Subcutaneous abdominal adipose tissue (tissue), 5 donors: ENCODE results near the gene CRISPLD2.
"Not testable (repeated sequence)": the region's sequence is repeated elsewhere in the genome, so short reads cannot be mapped to it uniquely, and the experiment has no call there.

Source experiments
- H3K27ac ChIP-seq: one replicate; pipeline ENCODE4 v1.7.0; 2013; ENCODE audit warnings: low read depth, mild to moderate bottlenecking, inconsistent platforms, low read length, moderate library complexity
- H3K27me3 ChIP-seq, 5 donors: one replicate each; pipeline ENCODE4 v1.7.0; 2013; ENCODE audit warnings: low read length in 5 of 5, inconsistent platforms in 1 of 5; ENCODE audit not compliant: control insufficient read depth in 5 of 5, insufficient read depth in 4 of 5
- H3K36me3 ChIP-seq, 5 donors: one replicate each; pipeline ENCODE4 v1.7.0; 2013; ENCODE audit warnings: low read length in 5 of 5; ENCODE audit not compliant: control insufficient read depth in 5 of 5, insufficient read depth in 5 of 5
- H3K4me1 ChIP-seq, 5 donors: one replicate each; pipeline ENCODE4 v1.7.0; 2013; ENCODE audit warnings: low read length in 5 of 5, mild to moderate bottlenecking in 3 of 5, moderate library complexity in 1 of 5; ENCODE audit not compliant: control insufficient read depth in 5 of 5, insufficient read depth in 5 of 5
- H3K4me3 ChIP-seq, 5 donors: one replicate each; pipeline ENCODE4 v1.7.0; 2013; ENCODE audit warnings: low read length in 5 of 5, low read depth in 1 of 5
- H3K9ac ChIP-seq, 5 donors: one replicate each; pipeline ENCODE4 v1.7.0; 2013; ENCODE audit warnings: low read length in 5 of 5, mild to moderate bottlenecking in 4 of 5, moderate library complexity in 3 of 5
- H3K9me3 ChIP-seq, 5 donors: one replicate each; pipeline ENCODE4 v1.7.0; 2013; ENCODE audit warnings: low read length in 5 of 5; ENCODE audit not compliant: control insufficient read depth in 5 of 5
- donor health status: healthy.
- donor health status: healthy.
- donor health status: healthy.
- donor health status: healthy.
- donor health status: healthy.

Gene CRISPLD2

DNA sequence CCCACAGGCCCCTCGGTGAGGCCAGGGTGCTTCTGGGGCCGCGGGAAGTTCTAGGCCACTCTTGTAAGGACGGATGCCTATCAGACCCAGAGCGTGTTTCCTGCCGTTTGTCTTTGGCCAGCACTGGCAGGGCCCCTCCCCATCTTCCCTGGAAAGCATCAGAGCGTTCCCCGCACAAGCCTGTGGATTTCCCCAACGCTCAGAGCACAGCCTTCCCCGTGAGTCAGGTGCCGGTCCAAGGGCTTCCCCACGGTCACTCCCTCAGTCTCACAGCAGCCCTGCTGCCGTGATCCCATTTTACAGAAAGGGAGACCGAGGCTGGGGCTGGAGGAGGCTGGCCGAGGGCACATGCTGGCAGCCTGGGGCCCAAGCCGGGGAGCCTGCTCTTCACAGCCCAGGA is 33.7 kb downstream of the CRISPLD2 start:
- H3K9ac ChIP-seq: no peak overlapping the region
- H3K27me3 ChIP-seq: peaks cover 0 to 3% (median 0%) of the 10 kb centered on the region in 5 donors
- H3K4me3 ChIP-seq: no peak overlapping the region
- no peak overlapping the region for H3K27ac ChIP-seq
- peaks cover under 1 to 9% (median 7%) of the 10 kb centered on the region in 5 donors for H3K9me3 ChIP-seq
- H3K36me3 ChIP-seq: peaks cover 0 to 18% (median 10%) of the 10 kb centered on the region in 5 donors
- no peaks in the 10 kb centered on the region for H3K4me1 ChIP-seq

- Histone ChIP-seq H3K9ac (no peak overlapping the region), H3K27me3 (peaks cover 0 to 3% (median 0%) of the 10 kb centered on the region in 5 donors), H3K27ac (no peak overlapping the region), H3K4me1 (no peaks in the 10 kb centered on the region), H3K4me3 (no peak overlapping the region), H3K36me3 (peaks cover 0 to 20% (median 10%) of the 10 kb centered on the region in 5 donors), H3K9me3 (peaks cover 8 to 22% (median 19%) of the 10 kb centered on the region in 5 donors)
Observed at GRCh38 chr16:84854759-84855158, 35.0 kb downstream of the CRISPLD2 start.

DNA sequence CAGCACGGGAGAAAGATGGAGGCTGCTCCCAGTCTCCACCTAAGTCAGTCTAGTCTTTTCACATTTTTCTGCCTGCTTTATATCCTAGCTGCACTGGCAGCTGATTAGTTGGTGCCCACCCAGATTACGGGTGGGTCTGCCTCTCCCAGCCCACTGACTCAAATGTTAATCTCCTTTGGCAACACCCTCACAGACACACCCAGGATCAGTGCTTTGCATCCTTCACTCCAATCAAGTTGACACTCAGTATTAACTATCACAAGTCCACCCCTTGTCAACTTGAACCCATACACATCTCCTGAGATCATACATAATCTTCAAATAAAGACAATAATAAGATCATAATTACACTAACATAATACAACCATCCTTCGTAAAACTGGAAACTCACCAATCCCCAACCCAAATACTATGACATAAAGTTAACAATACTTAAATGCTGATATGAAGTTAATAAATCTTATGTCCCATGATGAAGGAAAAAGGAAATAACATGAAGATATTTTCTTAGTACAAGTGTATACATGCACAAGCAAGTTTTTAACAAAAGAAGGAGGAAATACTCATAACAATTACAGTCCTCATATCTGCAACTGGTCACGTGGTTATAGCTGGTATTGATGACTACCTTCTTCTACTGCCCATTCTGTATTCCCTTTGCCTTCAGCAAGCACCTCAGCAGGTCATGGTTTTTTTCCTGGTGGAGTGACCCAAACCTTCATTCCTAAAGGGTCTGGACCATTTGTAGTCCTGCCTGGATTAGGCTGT is 35.8 kb downstream of the CRISPLD2 start:
- Histone ChIP-seq H3K36me3 (peaks cover 0 to 20% (median 10%) of the 10 kb centered on the region in 5 donors), H3K9me3 (peaks cover 12 to 30% (median 27%) of the 10 kb centered on the region in 5 donors)
- not testable (repeated sequence) for H3K4me3 ChIP-seq, H3K27ac ChIP-seq, H3K27me3 ChIP-seq, H3K4me1 ChIP-seq, H3K9ac ChIP-seq

DNA sequence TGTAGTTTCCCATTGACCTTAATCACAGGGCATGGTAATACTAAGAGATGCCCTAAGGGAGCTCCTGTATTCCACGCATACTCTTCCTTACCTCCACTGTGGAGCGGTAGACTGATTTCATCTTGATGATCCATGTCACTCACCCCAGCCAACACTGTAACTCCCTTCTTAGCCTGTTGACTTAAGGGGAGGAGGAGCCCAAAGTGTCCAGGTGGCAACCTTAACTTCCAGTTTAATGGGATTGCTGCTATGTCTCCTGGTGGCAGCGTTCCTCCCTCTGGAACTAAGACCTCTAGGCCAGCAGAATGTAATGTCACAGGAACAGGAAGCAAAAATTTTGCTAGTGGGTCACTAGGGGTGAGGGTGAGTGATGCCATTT is 36.4 kb downstream of the CRISPLD2 start:
- H3K9ac ChIP-seq: not testable (repeated sequence)
- peaks cover 12 to 34% (median 23%) of the 10 kb centered on the region in 5 donors for H3K9me3 ChIP-seq

DNA sequence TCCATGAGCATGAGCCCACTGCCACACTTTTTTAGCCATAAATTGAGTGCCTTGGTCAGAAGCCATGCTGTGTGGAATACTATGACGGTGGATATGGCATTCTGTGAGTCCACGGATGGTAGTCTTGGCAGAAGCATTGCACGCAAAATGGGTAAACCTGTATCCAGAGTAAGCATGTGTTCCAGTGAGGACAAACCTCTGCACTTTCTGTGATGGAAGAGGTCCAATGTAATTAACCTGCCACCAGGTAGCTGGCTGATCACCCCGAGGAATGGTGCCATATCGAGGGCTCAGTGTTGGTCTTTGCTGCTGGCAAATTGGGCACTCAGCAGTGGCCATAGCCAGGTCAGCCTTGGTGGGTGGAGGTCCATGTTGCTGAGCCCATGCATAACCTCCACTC is 37.0 kb downstream of the CRISPLD2 start:
- not testable (repeated sequence) for H3K4me3 ChIP-seq, H3K9ac ChIP-seq, H3K27me3 ChIP-seq, H3K4me1 ChIP-seq, H3K27ac ChIP-seq
- Histone ChIP-seq H3K9me3 (peaks cover 12 to 34% (median 23%) of the 10 kb centered on the region in 5 donors), H3K36me3 (peaks cover 0 to 14% (median 6%) of the 10 kb centered on the region in 5 donors)

More for the DNA sequence above, 36.4 kb downstream of the CRISPLD2 start:
- H3K4me3 ChIP-seq, H3K27ac ChIP-seq, H3K27me3 ChIP-seq, H3K4me1 ChIP-seq: not testable (repeated sequence)
- peaks cover 0 to 14% (median 8%) of the 10 kb centered on the region in 5 donors for H3K36me3 ChIP-seq

- H3K9me3 ChIP-seq: peaks cover 12 to 34% (median 23%) of the 10 kb centered on the region in 5 donors
- H3K27me3 ChIP-seq: peaks cover 0 to 3% (median 0%) of the 10 kb centered on the region in 5 donors
- peaks cover 0 to 12% (median 6%) of the 10 kb centered on the region in 5 donors for H3K36me3 ChIP-seq
- H3K9ac ChIP-seq: no peak overlapping the region
- no peak overlapping the region for H3K27ac ChIP-seq
- peak overlapping the region in 1 of 5 donors; percentile 15 for H3K4me3 ChIP-seq
- no peaks in the 10 kb centered on the region for H3K4me1 ChIP-seq
Observed at GRCh38 chr16:84859681-84860080, 39.9 kb downstream of the CRISPLD2 start.

DNA sequence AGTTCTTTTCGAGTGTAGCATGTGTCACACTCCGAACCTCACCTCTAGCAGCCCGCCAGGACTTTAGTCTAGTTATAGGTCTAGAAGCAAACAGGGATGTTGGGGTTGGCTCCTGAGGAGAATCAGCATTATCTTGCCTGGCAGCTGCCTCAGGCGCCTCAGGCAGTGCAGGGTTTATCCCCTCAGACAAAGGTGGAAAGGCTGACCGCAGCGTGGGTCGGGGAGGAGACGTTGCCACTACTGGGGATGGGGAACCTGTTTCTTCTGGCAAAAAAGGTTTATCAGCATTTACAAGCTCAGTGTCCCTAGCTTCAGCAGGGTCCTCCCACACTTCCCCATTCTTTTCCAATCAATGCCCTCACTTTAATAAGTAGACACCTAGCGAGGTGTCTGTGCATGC is 40.6 kb downstream of the CRISPLD2 start:
- peaks cover 12 to 34% (median 23%) of the 10 kb centered on the region in 5 donors for H3K9me3 ChIP-seq
- peaks cover 0 to 3% (median 0%) of the 10 kb centered on the region in 5 donors for H3K27me3 ChIP-seq
- H3K36me3 ChIP-seq: peaks cover 0 to 12% (median 6%) of the 10 kb centered on the region in 5 donors
- no peaks in the 10 kb centered on the region for H3K4me1 ChIP-seq
- H3K9ac ChIP-seq: no peak overlapping the region
- no peak overlapping the region for H3K4me3 ChIP-seq
- H3K27ac ChIP-seq: no peak overlapping the region

DNA sequence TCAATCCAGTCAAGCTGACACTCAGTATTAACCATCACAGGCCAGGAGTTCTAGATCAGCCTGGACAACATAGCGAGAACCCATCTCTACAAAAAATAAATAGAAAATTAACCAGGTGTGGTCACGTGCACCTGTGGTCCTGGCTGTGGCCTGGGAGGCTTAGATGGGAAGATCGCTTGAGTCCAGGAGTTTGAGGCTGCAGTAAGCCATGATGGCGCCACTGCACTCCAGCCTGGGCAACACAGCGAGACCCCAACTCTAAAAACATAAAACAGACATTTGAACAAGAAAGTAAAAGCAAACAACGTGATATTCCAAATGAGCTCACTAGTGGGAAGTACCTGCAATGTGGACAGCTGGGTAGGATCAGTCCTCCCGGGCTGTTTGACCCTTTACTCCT is 41.9 kb downstream of the CRISPLD2 start:
- no peak overlapping the region for H3K9ac ChIP-seq
- no peak overlapping the region for H3K27ac ChIP-seq
- peaks cover 0 to 12% (median 5%) of the 10 kb centered on the region in 5 donors for H3K36me3 ChIP-seq
- H3K27me3 ChIP-seq: peaks cover 0 to 3% (median 0%) of the 10 kb centered on the region in 5 donors
- H3K9me3 ChIP-seq: peaks cover 12 to 34% (median 23%) of the 10 kb centered on the region in 5 donors
- no peaks in the 10 kb centered on the region for H3K4me1 ChIP-seq
- no peak overlapping the region for H3K4me3 ChIP-seq

DNA sequence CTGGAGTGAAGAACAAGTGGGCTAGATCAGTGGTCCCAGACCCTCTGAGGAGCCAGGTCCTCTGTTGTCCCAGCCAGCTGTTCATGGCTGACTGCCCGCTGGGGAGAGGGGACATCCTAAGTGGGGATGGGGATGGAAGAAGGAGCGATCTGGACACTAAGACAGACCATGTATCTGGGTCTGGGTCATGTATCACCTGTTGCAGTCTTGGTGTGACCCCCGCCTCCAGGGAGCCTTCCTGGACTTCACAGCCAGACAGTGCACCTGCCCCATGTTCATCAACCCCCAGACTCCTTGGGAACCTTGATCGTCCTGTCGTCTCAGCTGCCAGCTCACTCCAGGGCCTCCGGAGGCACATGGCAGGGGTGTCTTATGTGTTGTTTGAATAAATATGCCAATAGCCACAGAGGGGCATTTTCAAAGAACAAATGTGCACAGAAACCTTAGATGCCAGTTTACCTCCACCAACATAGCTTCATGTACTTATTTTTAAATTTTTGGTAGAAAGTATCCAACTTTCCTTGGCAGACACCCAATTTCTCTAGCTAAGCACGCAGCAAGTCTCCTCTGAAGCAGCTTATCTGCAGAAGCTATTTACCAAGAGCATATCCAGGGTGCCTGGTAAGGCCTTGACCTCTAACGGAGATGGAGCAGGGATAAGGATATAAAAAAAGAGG is 43.2 kb downstream of the CRISPLD2 start:
- peaks cover 0 to 10% (median 4%) of the 10 kb centered on the region in 5 donors for H3K36me3 ChIP-seq
- H3K4me1 ChIP-seq: no peaks in the 10 kb centered on the region
- H3K9ac ChIP-seq: no peak overlapping the region
- peaks cover 12 to 29% (median 23%) of the 10 kb centered on the region in 5 donors for H3K9me3 ChIP-seq
- H3K27ac ChIP-seq: no peak overlapping the region
- peaks cover 0 to 3% (median 0%) of the 10 kb centered on the region in 5 donors for H3K27me3 ChIP-seq
- no peak overlapping the region for H3K4me3 ChIP-seq

DNA sequence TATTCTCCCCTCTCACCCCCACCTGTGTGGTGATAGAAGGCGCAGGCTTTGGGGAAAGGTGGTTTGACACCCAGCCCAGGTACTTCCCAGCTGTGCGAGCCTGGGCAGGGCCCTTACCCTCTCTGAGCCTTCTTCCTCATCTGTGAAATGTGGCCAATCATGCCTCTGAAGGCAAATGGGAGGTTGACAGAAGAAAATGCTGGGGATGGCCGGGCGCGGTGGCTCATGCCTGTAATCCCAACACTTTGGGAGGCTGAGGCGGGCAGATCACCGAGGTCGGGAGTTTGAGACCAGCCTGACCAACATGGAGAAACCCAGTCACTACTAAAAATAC is 43.7 kb downstream of the CRISPLD2 start:
- Histone ChIP-seq H3K27me3 (peaks cover 0 to 3% (median 0%) of the 10 kb centered on the region in 5 donors), H3K9me3 (peaks cover 12 to 26% (median 22%) of the 10 kb centered on the region in 5 donors), H3K36me3 (peaks cover 0 to 10% (median 4%) of the 10 kb centered on the region in 5 donors), H3K9ac (no peak overlapping the region), H3K4me3 (no peak overlapping the region), H3K4me1 (no peaks in the 10 kb centered on the region), H3K27ac (no peak overlapping the region)
